ENCODE measurements around the gene SORCS2.

Gene SORCS2

GRCh38 chr4:7333801-7334421 is 141.6 kb downstream of the SORCS2 start:
- in situ Hi-C loops (cut with MboI; ENCODE audit: low sequenced_read_pairs) = no loop called here

GRCh38 chr4:7334521-7335275 is 142.4 kb downstream of the SORCS2 start:
- in situ Hi-C loops (cut with MboI; ENCODE audit: low sequenced_read_pairs) = no loop called here

GRCh38 chr4:7335344-7336066 is 143.2 kb downstream of the SORCS2 start:
- in situ Hi-C loops (cut with MboI; ENCODE audit: low sequenced_read_pairs) = no loop called here

- in situ Hi-C loops (cut with MboI; ENCODE audit: low sequenced_read_pairs) = no loop called here
Observed at GRCh38 chr4:7336067-7336569, 143.8 kb downstream of the SORCS2 start.

- in situ Hi-C loops (cut with MboI; ENCODE audit: low sequenced_read_pairs) = no loop called here
Observed at GRCh38 chr4:7336732-7337131, 144.4 kb downstream of the SORCS2 start.

- in situ Hi-C loops (cut with MboI; ENCODE audit: low sequenced_read_pairs) = no loop called here
Observed at GRCh38 chr4:7337196-7338058, 145.1 kb downstream of the SORCS2 start.

- in situ Hi-C loops (cut with MboI; ENCODE audit: low sequenced_read_pairs) = no loop called here
Observed at GRCh38 chr4:7338059-7338452, 145.7 kb downstream of the SORCS2 start.

GRCh38 chr4:7338876-7339623 is 146.7 kb downstream of the SORCS2 start:
- in situ Hi-C loops (cut with MboI; ENCODE audit: low sequenced_read_pairs) = no loop called here

GRCh38 chr4:7339751-7340552 is 147.6 kb downstream of the SORCS2 start:
- in situ Hi-C loops (cut with MboI; ENCODE audit: low sequenced_read_pairs) = no loop called here

- in situ Hi-C loops (cut with MboI; ENCODE audit: low sequenced_read_pairs) = no loop called here
Observed at GRCh38 chr4:7340553-7341433, 148.5 kb downstream of the SORCS2 start.

- in situ Hi-C loops (cut with MboI; ENCODE audit: low sequenced_read_pairs) = no loop called here
Observed at GRCh38 chr4:7341491-7342222, 149.3 kb downstream of the SORCS2 start.

- in situ Hi-C loops (cut with MboI; ENCODE audit: low sequenced_read_pairs) = no loop called here
Observed at GRCh38 chr4:7342223-7343080, 150.1 kb downstream of the SORCS2 start.

- in situ Hi-C loops (cut with MboI; ENCODE audit: low sequenced_read_pairs) = no loop called here
Observed at GRCh38 chr4:7343081-7343655, 150.8 kb downstream of the SORCS2 start.

GRCh38 chr4:7343950-7344349 is 151.6 kb downstream of the SORCS2 start:
- in situ Hi-C loops (cut with MboI; ENCODE audit: low sequenced_read_pairs) = no loop called here

GRCh38 chr4:7344636-7345155 is 152.4 kb downstream of the SORCS2 start:
- in situ Hi-C loops (cut with MboI; ENCODE audit: low sequenced_read_pairs) = no loop called here

- in situ Hi-C loops (cut with MboI; ENCODE audit: low sequenced_read_pairs) = no loop called here
Observed at GRCh38 chr4:7347981-7348380, 155.6 kb downstream of the SORCS2 start.
